Breast epithelium (tissue), 3 donors: Measurements from ENCODE around the gene CDC26.

Source experiments
- CTCF ChIP-seq, 3 donors: fragments of 450-650 bp; IDR thresholded peaks; one replicate each; pipeline ENCODE4 v1.5.1; 2016 to 2017; ENCODE audit warnings: antibody characterized with exemption in 3 of 3, mild to moderate bottlenecking in 3 of 3, moderate library complexity in 3 of 3
- POLR2AphosphoS5 ChIP-seq, 3 donors: sonication (generic); formaldehyde crosslinking; IDR thresholded peaks; one replicate each; pipeline ENCODE4 v1.6.1; 2017; ENCODE audit warnings: antibody characterized with exemption in 3 of 3

GRCh38 chr9:113313261-113313660 is 37.9 kb upstream of the CDC26 start:
- TF ChIP-seq CTCF (IDR thresholded peaks at IDR 0.05) (no peak), POLR2AphosphoS5 (IDR thresholded peaks at IDR 0.05) (no peak)
